HEK293 (cell line): Measurements from ENCODE around the gene DDX54.
A peak's percentile ranks its signal among the peaks of the same experiment; 100 is the strongest.

ENCODE experiments used
- CTCF ChIA-PET: fragments of 350-600 bp; formaldehyde crosslinking; extraction: SDS; loops from one replicate; lab custom pipeline; 2021; ENCODE audit warnings: antibody characterized with exemption; lab: Yijun Ruan, JAX
- POLR2A ChIA-PET: fragments of 300-600 bp; formaldehyde crosslinking; extraction: SDS; loops from one replicate; lab custom pipeline; 2020; ENCODE audit warnings: antibody characterized with exemption, inconsistent platforms; lab: Yijun Ruan, JAX
- H3K27ac ChIP-seq: fragments of 200-500 bp; sonication (Bioruptor generic); 2 replicates; pipeline ENCODE4 v1.5.1; 2014; ENCODE audit warnings: low read depth, low read length, control low read depth, inconsistent platforms; ENCODE audit errors: extremely low read depth
- H3K36me3 ChIP-seq, 2 experiments: fragments of 200-500 bp in 1 of 2; sonication (Bioruptor generic) in 1 of 2; 1 replicate in 1 of 2; 2 replicates in 1 of 2; pipeline ENCODE4 v1.5.1; 2014 to 2017; ENCODE audit warnings: inconsistent platforms in 2 of 2, low read length in 2 of 2; ENCODE audit not compliant: control insufficient read depth in 2 of 2, insufficient read depth in 1 of 2
- H3K4me1 ChIP-seq: fragments of 200-500 bp; sonication (Bioruptor generic); 2 replicates; pipeline ENCODE4 v1.5.1; 2014; ENCODE audit warnings: mild to moderate bottlenecking, low read length, inconsistent platforms; ENCODE audit not compliant: control insufficient read depth, insufficient read depth
- H3K4me3 ChIP-seq: 2 replicates; pipeline ENCODE4 v1.5.1; 2011; ENCODE audit warnings: low read depth, mild to moderate bottlenecking, control low read depth, low read length, moderate library complexity
- H3K9me3 ChIP-seq: fragments of 200-500 bp; sonication (Bioruptor generic); 2 replicates; pipeline ENCODE4 v1.5.1; 2014; ENCODE audit warnings: low read depth, low read length, inconsistent platforms; ENCODE audit not compliant: control insufficient read depth, insufficient read depth
- GLI4 ChIP-seq: fragments of 450-650 bp; formaldehyde crosslinking; IDR thresholded peaks from 2 replicates; pipeline ENCODE4 v1.5.1; 2016; ENCODE audit warnings: missing biosample characterization, missing genetic modification characterization
- ZFP3 ChIP-seq: fragments of 450-650 bp; formaldehyde crosslinking; IDR thresholded peaks from 2 replicates; pipeline ENCODE4 v1.5.1; 2016; ENCODE audit warnings: low read depth, missing biosample characterization, missing genetic modification characterization
- ZIC2 ChIP-seq: fragments of 450-650 bp; formaldehyde crosslinking; IDR thresholded peaks from 2 replicates; pipeline ENCODE4 v1.5.1; 2016; ENCODE audit warnings: missing biosample characterization, missing genetic modification characterization
- ZNF146 ChIP-seq: fragments of 450-650 bp; formaldehyde crosslinking; IDR thresholded peaks from 2 replicates; pipeline ENCODE4 v1.5.1; 2016; ENCODE audit warnings: missing biosample characterization, missing genetic modification characterization
- ZNF214 ChIP-seq: fragments of 450-650 bp; formaldehyde crosslinking; IDR thresholded peaks from 2 replicates; pipeline ENCODE4 v1.5.1; 2017; ENCODE audit warnings: missing biosample characterization, mild to moderate bottlenecking, missing genetic modification characterization, borderline replicate concordance
- ZNF274 ChIP-seq, 2 experiments: fragments of 200-500 bp in 1 of 2; fragments of 450-650 bp in 1 of 2; sonication (Bioruptor generic) in 1 of 2; formaldehyde crosslinking in 1 of 2; IDR thresholded peaks; 2 replicates each; pipeline versions ENCODE4 v1.5.1 to v1.6.1; 2014 to 2016; ENCODE audit warnings: borderline replicate concordance in 1 of 2, inconsistent platforms in 1 of 2, low read length in 1 of 2, missing biosample characterization in 1 of 2, missing genetic modification characterization in 1 of 2
- ZNF354C ChIP-seq: fragments of 450-650 bp; formaldehyde crosslinking; IDR thresholded peaks from 2 replicates; pipeline ENCODE4 v1.5.1; 2016; ENCODE audit warnings: missing biosample characterization, missing genetic modification characterization, low read depth, borderline replicate concordance
- ZNF394 ChIP-seq: fragments of 450-650 bp; formaldehyde crosslinking; IDR thresholded peaks from 2 replicates; pipeline ENCODE4 v1.5.1; 2016; ENCODE audit warnings: missing biosample characterization, missing genetic modification characterization, mild to moderate bottlenecking, moderate library complexity, borderline replicate concordance
- ZNF501 ChIP-seq: fragments of 450-650 bp; formaldehyde crosslinking; IDR thresholded peaks from 2 replicates; pipeline ENCODE4 v1.5.1; 2016; ENCODE audit warnings: missing biosample characterization, missing genetic modification characterization
- ZNF544 ChIP-seq: fragments of 450-650 bp; formaldehyde crosslinking; IDR thresholded peaks from 2 replicates; pipeline ENCODE4 v1.5.0; 2017; ENCODE audit warnings: missing biosample characterization, missing genetic modification characterization
- ZNF558 ChIP-seq: fragments of 450-650 bp; formaldehyde crosslinking; IDR thresholded peaks from 2 replicates; pipeline ENCODE4 v1.5.1; 2016; ENCODE audit warnings: missing biosample characterization, missing genetic modification characterization
- ZNF777 ChIP-seq: fragments of 450-650 bp; formaldehyde crosslinking; IDR thresholded peaks from 2 replicates; pipeline ENCODE4 v1.5.1; 2017; ENCODE audit warnings: missing biosample characterization, missing genetic modification characterization, borderline replicate concordance
- ZNF830 ChIP-seq: fragments of 450-650 bp; IDR thresholded peaks from 2 replicates; pipeline ENCODE4 v1.5.0; 2018; ENCODE audit warnings: missing biosample characterization, missing genetic modification characterization, low read depth, mild to moderate bottlenecking, moderate library complexity
- ZXDB ChIP-seq: fragments of 450-650 bp; formaldehyde crosslinking; IDR thresholded peaks from 2 replicates; pipeline ENCODE4 v1.5.1; 2016; ENCODE audit warnings: missing biosample characterization, missing genetic modification characterization
- TF ChIP-seq, protein P1 (sequence below): fragments of 450-650 bp; formaldehyde crosslinking; IDR thresholded peaks from 2 replicates; pipeline ENCODE4 v1.5.1; 2016; ENCODE audit warnings: missing biosample characterization, missing genetic modification characterization
- TF ChIP-seq, protein P2 (sequence below): fragments of 450-650 bp; formaldehyde crosslinking; IDR thresholded peaks from 2 replicates; pipeline ENCODE4 v1.5.1; 2016; ENCODE audit warnings: missing biosample characterization, missing genetic modification characterization
- TF ChIP-seq, protein P3 (sequence below): fragments of 450-650 bp; formaldehyde crosslinking; IDR thresholded peaks from 2 replicates; pipeline ENCODE4 v1.5.1; 2016; ENCODE audit warnings: missing biosample characterization, missing genetic modification characterization, borderline replicate concordance
- TF ChIP-seq, protein P4 (sequence below): fragments of 450-650 bp; formaldehyde crosslinking; IDR thresholded peaks from 2 replicates; pipeline ENCODE4 v1.5.1; 2016; ENCODE audit warnings: missing biosample characterization, missing genetic modification characterization

The DDX54 gene

DNA sequence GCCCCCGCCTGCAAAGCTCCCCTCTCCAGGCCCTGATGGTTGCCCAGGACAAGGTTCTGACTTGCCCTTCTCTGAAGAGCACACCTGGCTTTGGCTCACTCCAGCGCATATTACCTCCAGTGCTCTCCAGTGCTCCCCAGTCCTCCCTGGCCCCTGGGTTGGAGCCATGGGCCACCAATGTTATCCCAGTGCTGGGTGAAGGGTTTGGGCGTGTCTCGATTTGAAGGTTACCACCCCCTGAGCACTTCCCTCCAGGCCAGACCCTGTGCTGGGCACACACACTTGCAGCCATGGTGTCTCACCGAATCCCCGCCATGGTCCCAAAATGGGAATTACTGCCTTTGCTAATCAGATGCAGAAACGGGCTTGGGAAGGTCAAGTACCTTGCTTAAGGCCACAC, 11.3 kb upstream of the DDX54 start:
- POLR2A ChIA-PET, result no interaction called here
- H3K9me3 ChIP-seq, result no peaks in the 10 kb centered on the region
- no peaks in the 10 kb centered on the region for H3K4me1 ChIP-seq
- no peak for TF ChIP-seq ZNF274 (IDR thresholded peaks at IDR 0.05; ENCODE audit: low read length)
- TF ChIP-seq ZNF274 (tag by site-specific recombination; IDR thresholded peaks at IDR 0.05; ENCODE audit: borderline replicate concordance), result no peak
- TF ChIP-seq, protein P1, sequence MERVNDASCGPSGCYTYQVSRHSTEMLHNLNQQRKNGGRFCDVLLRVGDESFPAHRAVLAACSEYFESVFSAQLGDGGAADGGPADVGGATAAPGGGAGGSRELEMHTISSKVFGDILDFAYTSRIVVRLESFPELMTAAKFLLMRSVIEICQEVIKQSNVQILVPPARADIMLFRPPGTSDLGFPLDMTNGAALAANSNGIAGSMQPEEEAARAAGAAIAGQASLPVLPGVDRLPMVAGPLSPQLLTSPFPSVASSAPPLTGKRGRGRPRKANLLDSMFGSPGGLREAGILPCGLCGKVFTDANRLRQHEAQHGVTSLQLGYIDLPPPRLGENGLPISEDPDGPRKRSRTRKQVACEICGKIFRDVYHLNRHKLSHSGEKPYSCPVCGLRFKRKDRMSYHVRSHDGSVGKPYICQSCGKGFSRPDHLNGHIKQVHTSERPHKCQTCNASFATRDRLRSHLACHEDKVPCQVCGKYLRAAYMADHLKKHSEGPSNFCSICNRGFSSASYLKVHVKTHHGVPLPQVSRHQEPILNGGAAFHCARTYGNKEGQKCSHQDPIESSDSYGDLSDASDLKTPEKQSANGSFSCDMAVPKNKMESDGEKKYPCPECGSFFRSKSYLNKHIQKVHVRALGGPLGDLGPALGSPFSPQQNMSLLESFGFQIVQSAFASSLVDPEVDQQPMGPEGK (tag by site-specific recombination), result no peak
- TF ChIP-seq ZXDB, result no peak
- no peak for TF ChIP-seq GLI4
- TF ChIP-seq ZNF777 (tag by site-specific recombination), result no peak
- no peak for TF ChIP-seq ZFP3 (tag by site-specific recombination)
- TF ChIP-seq, protein P2, sequence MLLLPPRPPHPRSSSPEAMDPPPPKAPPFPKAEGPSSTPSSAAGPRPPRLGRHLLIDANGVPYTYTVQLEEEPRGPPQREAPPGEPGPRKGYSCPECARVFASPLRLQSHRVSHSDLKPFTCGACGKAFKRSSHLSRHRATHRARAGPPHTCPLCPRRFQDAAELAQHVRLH, result no peak
- TF ChIP-seq ZNF354C (tag by site-specific recombination), result no peak
- CTCF ChIA-PET, result interaction anchor here (0.6 to 2.3 kb wide), 8 partner anchors 9 to 276 kb away, joined by 3 to 8 read pairs (median 4); partner anchors contain the start of gene DDX54
- H3K36me3 ChIP-seq, result peaks cover 0 to 13% of the 10 kb centered on the region in 2 experiments; a peak in 1 of 3 replicates
- H3K27ac ChIP-seq, result no peak overlapping the region
- H3K4me3 ChIP-seq, result no peak overlapping the region

DNA sequence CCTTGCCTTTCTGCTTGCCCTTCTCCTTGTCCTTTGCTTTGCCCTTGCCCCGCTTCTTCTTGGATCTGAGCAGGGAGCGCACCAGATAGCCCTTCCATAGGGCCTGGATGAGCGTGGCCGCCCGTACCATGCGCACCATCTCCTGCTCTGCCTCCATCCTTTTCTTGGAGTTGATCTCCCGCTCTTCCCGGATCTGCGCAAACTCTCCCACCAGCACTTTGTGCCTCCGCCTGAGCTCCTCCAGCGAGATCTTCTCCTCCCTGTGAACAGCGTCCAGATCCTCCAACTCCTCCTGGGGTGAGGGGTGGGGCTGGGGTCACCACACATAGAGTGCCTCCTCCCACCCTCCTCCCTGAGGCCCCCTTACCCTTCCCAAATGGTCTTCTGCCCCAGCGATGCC, 10.3 kb upstream of the DDX54 start:
- no peak overlapping the region for H3K27ac ChIP-seq
- H3K36me3 ChIP-seq, result peaks cover 0 to 23% of the 10 kb centered on the region in 2 experiments; a peak in 2 of 3 replicates
- no peaks in the 10 kb centered on the region for H3K9me3 ChIP-seq
- no peaks in the 10 kb centered on the region for H3K4me1 ChIP-seq
- POLR2A ChIA-PET, result interaction anchor here (1.0 to 1.3 kb wide), 2 partner anchors 8 to 140 kb away, joined by 3 to 4 read pairs; no protein-coding TSS in a partner anchor
- no peak for TF ChIP-seq ZNF830 (tag by site-specific recombination)
- no peak overlapping the region for H3K4me3 ChIP-seq
- CTCF ChIA-PET, result interaction anchor here (0.7 to 2.3 kb wide), 7 partner anchors 9 to 230 kb away, joined by 3 to 7 read pairs (median 5); no protein-coding TSS in a partner anchor

DNA sequence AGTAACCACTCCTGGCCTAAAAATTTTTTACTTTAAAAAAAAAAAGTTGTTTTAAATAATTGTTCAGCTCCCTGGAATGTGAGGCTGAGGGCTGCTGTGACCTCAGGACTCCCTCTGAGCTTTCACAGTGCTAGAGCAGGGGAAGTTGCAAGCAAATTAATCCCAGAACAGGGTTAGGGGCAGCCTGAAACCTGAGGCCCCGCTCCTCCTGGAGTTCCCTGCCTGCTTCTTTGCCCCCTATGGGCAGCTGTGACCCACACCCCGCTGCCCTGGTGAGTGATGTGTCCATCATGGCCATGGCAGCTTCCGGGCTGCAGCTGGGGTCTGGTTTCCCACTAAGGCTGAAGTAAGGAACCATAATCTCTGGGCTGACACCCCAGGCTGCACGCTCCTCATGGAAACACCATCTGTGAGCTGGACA, 9.7 kb upstream of the DDX54 start:
- CTCF ChIA-PET, result interaction anchor here (0.6 to 2.2 kb wide), 8 partner anchors 8 to 131 kb away, joined by 3 to 6 read pairs (median 4); no protein-coding TSS in a partner anchor
- Histone ChIP-seq H3K27ac (no peak overlapping the region), H3K4me3 (no peak overlapping the region), H3K36me3 (peaks cover 4 to 26% of the 10 kb centered on the region in 2 experiments; a peak in 2 of 3 replicates), H3K9me3 (no peaks in the 10 kb centered on the region), H3K4me1 (no peaks in the 10 kb centered on the region)
- POLR2A ChIA-PET, result interaction anchor here (1.0 to 1.3 kb wide), 2 partner anchors 9 to 140 kb away, joined by 3 to 4 read pairs; no protein-coding TSS in a partner anchor
- TF ChIP-seq ZIC2 (peak; percentile 65), ZNF146 (tag by site-specific recombination) (no peak)
- TF ChIP-seq, all 188 proteins: peak for 1

DNA sequence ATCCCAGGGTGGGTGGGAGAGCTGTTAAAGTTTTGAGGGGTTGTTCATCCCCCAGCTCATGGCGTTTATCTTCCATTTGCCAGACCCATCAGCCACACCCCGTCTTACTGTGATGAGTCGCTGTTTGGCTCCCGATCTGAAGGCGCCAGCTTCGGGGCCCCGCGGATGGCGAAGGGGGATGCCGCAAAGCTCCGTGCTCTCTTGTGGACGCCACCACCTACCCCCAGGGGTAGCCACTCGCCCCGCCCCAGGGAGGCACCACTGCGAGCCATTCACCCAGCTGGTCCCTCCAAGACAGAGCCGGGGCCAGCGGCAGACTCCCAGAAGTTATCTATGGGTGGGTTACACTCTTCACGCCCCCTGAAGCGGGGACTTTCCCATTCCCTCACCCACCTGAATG, 5.9 kb upstream of the DDX54 start:
- Histone ChIP-seq H3K9me3 (no peaks in the 10 kb centered on the region), H3K4me1 (peaks cover 1% of the 10 kb centered on the region; the same call in 1 of the 2 replicates), H3K36me3 (peaks cover 13 to 51% of the 10 kb centered on the region in 2 experiments; a peak in 2 of 3 replicates), H3K4me3 (no peak overlapping the region), H3K27ac (no peak overlapping the region)
- ChIA-PET CTCF (interaction anchor here (1.4 kb wide), 1 partner anchor 234 kb away, joined by 5 read pairs; no protein-coding TSS in a partner anchor), POLR2A (interaction anchor here (1.0 kb wide), 1 partner anchor 30 kb away, joined by 3 read pairs; the partner anchor contains the start of gene TPCN1)
- TF ChIP-seq, protein P3, sequence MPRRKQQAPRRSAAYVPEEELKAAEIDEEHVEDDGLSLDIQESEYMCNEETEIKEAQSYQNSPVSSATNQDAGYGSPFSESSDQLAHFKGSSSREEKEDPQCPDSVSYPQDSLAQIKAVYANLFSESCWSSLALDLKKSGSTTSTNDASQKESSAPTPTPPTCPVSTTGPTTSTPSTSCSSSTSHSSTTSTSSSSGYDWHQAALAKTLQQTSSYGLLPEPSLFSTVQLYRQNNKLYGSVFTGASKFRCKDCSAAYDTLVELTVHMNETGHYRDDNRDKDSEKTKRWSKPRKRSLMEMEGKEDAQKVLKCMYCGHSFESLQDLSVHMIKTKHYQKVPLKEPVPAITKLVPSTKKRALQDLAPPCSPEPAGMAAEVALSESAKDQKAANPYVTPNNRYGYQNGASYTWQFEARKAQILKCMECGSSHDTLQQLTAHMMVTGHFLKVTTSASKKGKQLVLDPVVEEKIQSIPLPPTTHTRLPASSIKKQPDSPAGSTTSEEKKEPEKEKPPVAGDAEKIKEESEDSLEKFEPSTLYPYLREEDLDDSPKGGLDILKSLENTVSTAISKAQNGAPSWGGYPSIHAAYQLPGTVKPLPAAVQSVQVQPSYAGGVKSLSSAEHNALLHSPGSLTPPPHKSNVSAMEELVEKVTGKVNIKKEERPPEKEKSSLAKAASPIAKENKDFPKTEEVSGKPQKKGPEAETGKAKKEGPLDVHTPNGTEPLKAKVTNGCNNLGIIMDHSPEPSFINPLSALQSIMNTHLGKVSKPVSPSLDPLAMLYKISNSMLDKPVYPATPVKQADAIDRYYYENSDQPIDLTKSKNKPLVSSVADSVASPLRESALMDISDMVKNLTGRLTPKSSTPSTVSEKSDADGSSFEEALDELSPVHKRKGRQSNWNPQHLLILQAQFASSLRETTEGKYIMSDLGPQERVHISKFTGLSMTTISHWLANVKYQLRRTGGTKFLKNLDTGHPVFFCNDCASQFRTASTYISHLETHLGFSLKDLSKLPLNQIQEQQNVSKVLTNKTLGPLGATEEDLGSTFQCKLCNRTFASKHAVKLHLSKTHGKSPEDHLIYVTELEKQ (tag by site-specific recombination), result no peak
- TF ChIP-seq ZNF544 (tag by site-specific recombination) (no peak), ZNF558 (tag by site-specific recombination) (no peak), ZNF394 (tag by site-specific recombination) (no peak), ZNF214 (tag by site-specific recombination) (no peak), ZNF501 (no peak)
- TF ChIP-seq, protein P4, sequence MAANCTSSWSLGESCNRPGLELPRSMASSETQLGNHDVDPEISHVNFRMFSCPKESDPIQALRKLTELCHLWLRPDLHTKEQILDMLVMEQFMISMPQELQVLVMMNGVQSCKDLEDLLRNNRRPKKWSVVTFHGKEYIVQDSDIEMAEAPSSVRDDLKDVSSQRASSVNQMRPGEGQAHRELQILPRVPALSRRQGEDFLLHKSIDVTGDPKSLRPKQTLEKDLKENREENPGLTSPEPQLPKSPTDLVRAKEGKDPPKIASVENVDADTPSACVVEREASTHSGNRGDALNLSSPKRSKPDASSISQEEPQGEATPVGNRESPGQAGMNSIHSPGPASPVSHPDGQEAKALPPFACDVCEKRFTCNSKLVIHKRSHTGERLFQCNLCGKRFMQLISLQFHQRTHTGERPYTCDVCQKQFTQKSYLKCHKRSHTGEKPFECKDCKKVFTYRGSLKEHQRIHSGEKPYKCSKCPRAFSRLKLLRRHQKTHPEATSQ (tag by site-specific recombination), result no peak
